Colonic mucosa (tissue), 4 donors: ENCODE results near the gene PRPF8. TPM values are rescaled to one million over a fixed set of nuclear protein-coding genes. Genes with fewer than 3 reads are reported as not detected.
"Not testable (repeated sequence)": the region's sequence is repeated elsewhere in the genome, so short reads cannot be mapped to it uniquely, and the experiment has no call there.

Experiments used
- DNase-seq: peaks from one replicate; pipeline ENCODE4 v3.0.0-alpha.2; 2020
- H3K27ac ChIP-seq: fragments of 200-600 bp; one replicate; pipeline ENCODE4 v1.8.0; 2021
- H3K27me3 ChIP-seq: fragments of 200-600 bp; one replicate; pipeline ENCODE4 v1.8.0; 2021
- H3K36me3 ChIP-seq: fragments of 200-600 bp; one replicate; pipeline ENCODE4 v1.8.0; 2021
- H3K4me1 ChIP-seq: fragments of 200-600 bp; one replicate; pipeline ENCODE4 v1.8.0; 2021; ENCODE audit warnings: mild to moderate bottlenecking
- H3K4me3 ChIP-seq: fragments of 200-600 bp; one replicate; pipeline ENCODE4 v1.8.0; 2021
- H3K9ac ChIP-seq, 2 donors: one replicate each; pipeline ENCODE4 v1.7.0; 2013; ENCODE audit warnings: control low read depth in 2 of 2, low read depth in 2 of 2, low read length in 2 of 2
- H3K9me3 ChIP-seq: fragments of 200-600 bp; one replicate; pipeline ENCODE4 v1.8.0; 2021
- intact Hi-C: fragments of 100-400 bp; cut with DNase I; formaldehyde crosslinking; loops from one replicate; pipeline ENCODE4 v1.14.1; 2022
- total RNA-seq, 2 donors: library from RNA; stranded (reverse); fragmentation: NEBNext Ultra II Directional in 1 of 2; extraction: Animal tissue kit (Norgen Biotek cat#: 25700) in 1 of 2; gene quantifications; one replicate each; pipeline ENCODE4 v1.2.1, GENCODE V29; 2021
- TF ChIP-seq, protein P1 (sequence below): fragments of 200-600 bp; IDR thresholded peaks from one replicate; pipeline ENCODE4 v1.8.0; 2022; ENCODE audit warnings: antibody characterized with exemption, mild to moderate bottlenecking
- donor health status: healthy.
- donor health status: DM: no; HTN: no; CAD: no.
- donor health status: DM: no; HTN: no; CAD: no.

The PRPF8 gene
- total RNA-seq, 2 donors from 2014 or later, result 172 to 292 TPM

GRCh38 chr17:1725642-1726511 is 41.2 kb upstream of the PRPF8 start:
- Histone ChIP-seq H3K27me3 (no peaks in the 10 kb centered on the region), H3K9me3 (no peaks in the 10 kb centered on the region), H3K36me3 (no peaks in the 10 kb centered on the region), H3K4me1 (peaks cover 6% of the 10 kb centered on the region), H3K4me3 (peak overlapping the region; percentile 77), H3K9ac (peak overlapping the region in 1 of 2 donors; percentile 81), H3K27ac (no peak overlapping the region)
- TF ChIP-seq, protein P1, sequence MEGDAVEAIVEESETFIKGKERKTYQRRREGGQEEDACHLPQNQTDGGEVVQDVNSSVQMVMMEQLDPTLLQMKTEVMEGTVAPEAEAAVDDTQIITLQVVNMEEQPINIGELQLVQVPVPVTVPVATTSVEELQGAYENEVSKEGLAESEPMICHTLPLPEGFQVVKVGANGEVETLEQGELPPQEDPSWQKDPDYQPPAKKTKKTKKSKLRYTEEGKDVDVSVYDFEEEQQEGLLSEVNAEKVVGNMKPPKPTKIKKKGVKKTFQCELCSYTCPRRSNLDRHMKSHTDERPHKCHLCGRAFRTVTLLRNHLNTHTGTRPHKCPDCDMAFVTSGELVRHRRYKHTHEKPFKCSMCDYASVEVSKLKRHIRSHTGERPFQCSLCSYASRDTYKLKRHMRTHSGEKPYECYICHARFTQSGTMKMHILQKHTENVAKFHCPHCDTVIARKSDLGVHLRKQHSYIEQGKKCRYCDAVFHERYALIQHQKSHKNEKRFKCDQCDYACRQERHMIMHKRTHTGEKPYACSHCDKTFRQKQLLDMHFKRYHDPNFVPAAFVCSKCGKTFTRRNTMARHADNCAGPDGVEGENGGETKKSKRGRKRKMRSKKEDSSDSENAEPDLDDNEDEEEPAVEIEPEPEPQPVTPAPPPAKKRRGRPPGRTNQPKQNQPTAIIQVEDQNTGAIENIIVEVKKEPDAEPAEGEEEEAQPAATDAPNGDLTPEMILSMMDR, result no peak
- intact Hi-C loops, result no loop called here
- DNase-seq, result no peak

DNA sequence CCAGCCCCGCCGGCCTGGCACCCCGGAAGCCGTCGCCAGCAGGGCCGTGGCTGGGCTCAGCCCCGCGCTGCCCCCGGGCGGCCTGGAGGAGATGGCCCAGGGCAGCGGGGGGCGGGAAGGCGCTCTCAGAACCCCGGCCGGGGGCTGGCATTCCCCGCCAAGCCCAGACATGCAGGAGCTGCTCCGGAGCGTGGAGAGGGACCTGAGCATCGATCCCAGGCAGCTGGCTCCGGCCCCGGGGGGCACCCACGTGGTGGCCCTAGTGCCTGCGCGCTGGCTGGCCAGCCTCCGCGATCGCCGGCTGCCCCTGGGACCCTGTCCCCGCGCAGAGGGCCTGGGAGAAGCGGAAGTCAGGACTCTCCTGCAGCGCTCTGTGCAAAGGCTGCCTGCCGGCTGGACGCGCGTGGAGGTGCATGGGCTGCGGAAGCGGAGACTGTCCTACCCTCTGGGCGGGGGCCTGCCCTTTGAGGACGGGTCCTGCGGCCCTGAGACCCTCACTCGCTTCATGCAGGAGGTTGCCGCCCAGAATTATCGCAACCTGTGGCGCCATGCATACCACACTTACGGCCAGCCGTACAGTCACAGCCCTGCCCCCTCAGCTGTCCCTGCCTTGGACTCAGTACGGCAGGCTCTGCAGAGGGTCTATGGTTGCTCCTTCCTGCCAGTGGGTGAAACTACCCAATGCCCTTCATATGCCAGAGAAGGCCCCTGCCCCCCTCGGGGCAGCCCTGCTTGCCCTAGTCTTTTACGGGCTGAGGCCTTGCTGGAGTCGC is 40.4 kb upstream of the PRPF8 start:
- Histone ChIP-seq H3K36me3 (no peaks in the 10 kb centered on the region), H3K4me1 (peaks cover 6% of the 10 kb centered on the region), H3K27ac (peak overlapping the region; percentile 67), H3K4me3 (peak overlapping the region; percentile 77), H3K9ac (peak overlapping the region; percentile 73 to 81), H3K27me3 (no peaks in the 10 kb centered on the region), H3K9me3 (no peaks in the 10 kb centered on the region)
- intact Hi-C loops, result loop anchor here (5.0 kb wide), 1 partner anchor 142 kb away; no protein-coding TSS in a partner anchor
- TF ChIP-seq, protein P1, result no peak
- no peak for DNase-seq

GRCh38 chr17:1724351-1724868 is 39.7 kb upstream of the PRPF8 start, which contains the start of gene WDR81:
WDR81 (plus strand) TSS chr17:1724704; CDS start chr17:1724960, 256 bp downstream.
- intact Hi-C loops, result loop anchor here (5.0 kb wide), 1 partner anchor 143 kb away; no protein-coding TSS in a partner anchor

GRCh38 chr17:1722022-1722421 is 37.4 kb upstream of the PRPF8 start:
- not testable (repeated sequence) for H3K27ac ChIP-seq, DNase-seq, H3K27me3 ChIP-seq, H3K4me3 ChIP-seq, H3K36me3 ChIP-seq, H3K9ac ChIP-seq, H3K9me3 ChIP-seq
- intact Hi-C loops, result loop anchor here (5.0 kb wide), 1 partner anchor 145 kb away; no protein-coding TSS in a partner anchor
- H3K4me1 ChIP-seq, result peaks cover 14% of the 10 kb centered on the region

More at GRCh38 chr17:1724351-1724868, 39.7 kb upstream of the PRPF8 start, which contains the start of gene WDR81:
- no peaks in the 10 kb centered on the region for H3K9me3 ChIP-seq
- H3K36me3 ChIP-seq, result no peaks in the 10 kb centered on the region
- H3K27me3 ChIP-seq, result no peaks in the 10 kb centered on the region
- peak; percentile 93 for DNase-seq
- TF ChIP-seq, protein P1, result no peak
- H3K4me1 ChIP-seq, result peaks cover 6% of the 10 kb centered on the region
- H3K9ac ChIP-seq, result peak within 1 kb of the TSS; percentile 81 to 87
- peak within 1 kb of the TSS; percentile 77 for H3K4me3 ChIP-seq
- peak within 1 kb of the TSS; percentile 67 for H3K27ac ChIP-seq

DNA sequence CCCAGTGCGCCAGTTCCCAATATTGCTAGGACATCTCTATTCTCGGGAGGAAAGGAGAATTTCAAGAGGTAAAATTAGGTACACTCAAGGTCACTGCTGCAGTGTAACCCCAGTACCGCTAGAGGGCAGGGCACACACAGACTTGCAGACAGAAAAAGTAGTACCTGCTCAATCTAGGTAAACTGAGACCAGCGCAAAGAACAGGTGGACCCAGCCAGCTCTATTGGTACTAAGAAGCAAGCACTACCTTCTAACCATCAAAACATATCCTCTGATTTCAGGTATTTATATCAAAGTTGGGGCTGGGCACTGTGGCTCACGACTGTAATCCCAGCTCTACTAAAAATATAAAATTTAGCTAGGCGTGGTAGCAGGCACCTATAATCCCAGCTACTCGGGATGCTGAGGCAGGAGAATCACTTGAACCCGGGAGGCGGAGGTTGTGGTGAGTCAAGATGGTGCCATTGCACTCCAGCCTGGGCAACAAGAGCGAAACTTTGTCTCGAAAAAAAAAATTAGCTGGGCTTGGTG is 36.3 kb upstream of the PRPF8 start:
- Histone ChIP-seq H3K9ac (peak overlapping the region in 1 of 2 donors; percentile 58), H3K4me1 (peaks cover 14% of the 10 kb centered on the region), H3K27me3 (no peaks in the 10 kb centered on the region), H3K27ac (no peak overlapping the region), H3K4me3 (no peak overlapping the region), H3K36me3 (no peaks in the 10 kb centered on the region), H3K9me3 (no peaks in the 10 kb centered on the region)
- DNase-seq, result peak; percentile 81
- intact Hi-C loops, result loop anchor here (5.0 kb wide), 1 partner anchor 146 kb away; no protein-coding TSS in a partner anchor
- TF ChIP-seq, protein P1, result peak; percentile 91
